Measurements from ENCODE around the gene ANKRD63.

Gene ANKRD63

DNA sequence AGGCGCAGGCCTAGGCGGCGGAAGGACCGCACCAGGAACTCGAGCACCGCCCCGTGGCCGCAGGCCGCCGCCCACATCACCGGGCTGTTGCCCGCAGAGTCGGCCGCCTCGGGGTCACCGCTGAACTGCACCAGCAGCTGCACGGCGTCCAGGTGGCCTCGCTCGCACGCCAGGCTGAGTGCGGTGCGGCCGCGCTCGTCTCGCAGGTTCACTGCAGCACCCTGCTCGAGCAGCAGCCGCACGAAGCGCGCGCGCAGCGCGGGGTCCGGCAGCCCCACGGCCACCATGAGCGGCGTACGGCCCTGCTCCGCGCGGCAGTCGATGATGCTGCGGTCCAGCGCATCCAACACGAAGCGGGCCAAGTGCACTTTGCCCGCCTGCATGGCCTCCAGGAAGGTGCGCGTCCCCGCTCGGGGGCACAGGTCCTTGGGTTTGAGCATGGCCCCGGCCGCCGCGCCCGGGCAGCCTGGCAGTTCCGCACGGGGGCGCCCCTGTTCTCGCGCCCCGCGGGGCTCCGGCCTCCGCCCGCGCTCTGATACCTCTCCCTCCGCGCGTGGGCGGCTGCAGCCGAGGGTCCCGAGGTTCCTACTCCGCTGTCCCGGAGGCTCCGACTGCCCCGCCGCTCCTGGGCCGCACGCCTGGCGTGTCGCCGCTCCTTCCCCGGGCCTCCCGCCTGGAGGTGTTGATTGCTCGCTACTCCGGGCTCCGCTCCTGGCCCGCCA lies 556 bp downstream of the ANKRD63 start:
- TF ChIP-seq, protein P1, sequence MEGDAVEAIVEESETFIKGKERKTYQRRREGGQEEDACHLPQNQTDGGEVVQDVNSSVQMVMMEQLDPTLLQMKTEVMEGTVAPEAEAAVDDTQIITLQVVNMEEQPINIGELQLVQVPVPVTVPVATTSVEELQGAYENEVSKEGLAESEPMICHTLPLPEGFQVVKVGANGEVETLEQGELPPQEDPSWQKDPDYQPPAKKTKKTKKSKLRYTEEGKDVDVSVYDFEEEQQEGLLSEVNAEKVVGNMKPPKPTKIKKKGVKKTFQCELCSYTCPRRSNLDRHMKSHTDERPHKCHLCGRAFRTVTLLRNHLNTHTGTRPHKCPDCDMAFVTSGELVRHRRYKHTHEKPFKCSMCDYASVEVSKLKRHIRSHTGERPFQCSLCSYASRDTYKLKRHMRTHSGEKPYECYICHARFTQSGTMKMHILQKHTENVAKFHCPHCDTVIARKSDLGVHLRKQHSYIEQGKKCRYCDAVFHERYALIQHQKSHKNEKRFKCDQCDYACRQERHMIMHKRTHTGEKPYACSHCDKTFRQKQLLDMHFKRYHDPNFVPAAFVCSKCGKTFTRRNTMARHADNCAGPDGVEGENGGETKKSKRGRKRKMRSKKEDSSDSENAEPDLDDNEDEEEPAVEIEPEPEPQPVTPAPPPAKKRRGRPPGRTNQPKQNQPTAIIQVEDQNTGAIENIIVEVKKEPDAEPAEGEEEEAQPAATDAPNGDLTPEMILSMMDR (conservative IDR thresholded peaks at IDR 0.05): peak; percentile 79
- H3K27ac ChIP-seq: peak overlapping the region; percentile 82

DNA sequence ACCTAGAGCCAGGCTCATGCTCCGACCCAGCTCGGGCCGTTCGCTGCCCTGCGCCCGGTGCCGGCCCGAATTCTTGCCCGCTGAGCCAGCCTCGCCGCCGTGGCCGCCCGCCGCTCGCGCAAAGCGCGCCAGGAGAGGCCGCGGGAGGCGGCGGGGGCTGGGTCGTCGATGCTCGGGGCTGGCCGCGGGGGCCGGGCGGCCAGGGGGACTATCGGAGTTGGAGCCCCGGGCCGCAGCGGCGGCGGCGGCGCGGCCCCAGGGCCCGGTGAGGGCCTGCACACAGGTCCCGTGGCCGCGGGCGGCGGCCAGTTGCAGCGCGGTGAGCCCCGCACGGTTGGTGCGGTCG lies 1.1 kb downstream of the ANKRD63 start:
- peak overlapping the region; percentile 82 for H3K27ac ChIP-seq
- TF ChIP-seq, protein P1 (conservative IDR thresholded peaks at IDR 0.05): no peak

DNA sequence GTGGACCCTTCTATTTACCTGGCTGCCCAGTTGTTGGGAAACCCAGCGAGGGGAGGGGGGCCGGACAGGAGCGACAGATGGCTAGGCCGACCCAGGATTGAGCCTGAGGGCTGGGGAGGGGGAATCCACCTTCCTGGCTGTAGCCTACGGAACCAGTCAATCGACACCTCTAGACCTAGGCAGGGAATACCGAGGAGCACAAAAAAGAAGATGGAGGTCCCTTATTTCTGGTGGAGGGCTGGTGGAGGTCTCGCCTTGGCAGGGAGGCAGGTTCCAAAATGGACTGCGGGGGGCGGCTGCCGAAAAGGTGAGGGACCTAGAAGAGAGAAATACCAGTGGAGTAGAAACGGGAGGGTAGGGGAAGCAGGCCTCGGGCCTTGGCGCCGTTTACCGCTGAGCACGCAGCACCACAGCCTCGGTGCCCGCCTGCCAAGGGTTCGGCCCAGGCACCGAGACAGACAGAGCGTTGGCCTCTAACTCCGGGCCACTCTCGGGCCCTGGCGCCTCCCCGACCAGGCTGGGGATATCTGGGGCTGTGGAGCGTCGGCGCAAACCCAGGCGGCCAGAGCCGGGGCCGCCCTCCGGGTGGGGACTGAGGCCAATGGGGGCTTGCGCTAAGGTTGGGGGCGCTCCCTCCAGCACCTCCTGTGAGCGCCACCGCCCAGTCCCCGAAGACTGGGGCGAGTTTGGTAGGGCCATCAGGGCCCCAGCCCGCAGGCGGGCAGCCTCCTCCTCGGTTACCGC lies 1.6 kb downstream of the ANKRD63 start:
- TF ChIP-seq, protein P1 (conservative IDR thresholded peaks at IDR 0.05): no peak
- peak overlapping the region; percentile 82 for H3K27ac ChIP-seq

DNA sequence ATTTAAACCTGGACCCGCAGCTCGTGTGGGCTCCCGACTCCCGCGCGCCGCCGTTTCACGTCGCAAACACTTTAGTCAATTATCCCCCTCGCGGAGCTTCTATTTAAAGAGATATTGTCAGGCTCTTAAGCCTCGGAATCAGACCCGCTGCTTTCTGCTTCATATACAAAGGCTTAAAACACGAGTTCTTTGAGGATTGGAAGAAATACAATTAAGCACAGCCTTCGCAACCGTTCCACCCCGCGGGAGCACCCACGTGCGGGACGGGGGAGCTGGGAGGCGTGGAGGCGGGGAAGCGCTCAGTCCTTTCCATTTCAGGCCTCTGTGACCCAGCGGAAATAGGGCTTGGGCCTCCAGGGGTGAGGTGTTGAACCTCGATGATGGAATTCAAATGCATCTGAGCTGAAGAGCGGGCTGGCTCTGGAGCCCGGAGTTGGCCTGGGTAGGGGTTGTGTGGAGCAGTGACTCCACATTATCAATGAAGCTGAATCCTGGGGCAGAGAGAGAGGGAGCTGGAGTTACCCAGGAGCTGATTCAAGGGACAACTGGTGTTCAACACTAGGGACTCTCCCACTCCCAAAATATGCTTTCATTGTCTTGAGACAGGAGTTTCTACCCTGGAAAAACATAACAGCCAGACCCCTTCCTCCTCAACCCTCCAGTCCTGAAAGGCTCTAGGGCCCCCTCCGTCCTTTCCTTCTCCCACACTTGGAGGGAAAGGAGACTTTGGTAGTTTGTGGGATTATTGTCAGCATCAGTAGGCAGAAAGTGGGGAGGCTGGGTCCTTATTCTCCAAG lies 2.4 kb downstream of the ANKRD63 start:
- TF ChIP-seq, protein P1 (conservative IDR thresholded peaks at IDR 0.05): no peak
- no peak overlapping the region for H3K27ac ChIP-seq

DNA sequence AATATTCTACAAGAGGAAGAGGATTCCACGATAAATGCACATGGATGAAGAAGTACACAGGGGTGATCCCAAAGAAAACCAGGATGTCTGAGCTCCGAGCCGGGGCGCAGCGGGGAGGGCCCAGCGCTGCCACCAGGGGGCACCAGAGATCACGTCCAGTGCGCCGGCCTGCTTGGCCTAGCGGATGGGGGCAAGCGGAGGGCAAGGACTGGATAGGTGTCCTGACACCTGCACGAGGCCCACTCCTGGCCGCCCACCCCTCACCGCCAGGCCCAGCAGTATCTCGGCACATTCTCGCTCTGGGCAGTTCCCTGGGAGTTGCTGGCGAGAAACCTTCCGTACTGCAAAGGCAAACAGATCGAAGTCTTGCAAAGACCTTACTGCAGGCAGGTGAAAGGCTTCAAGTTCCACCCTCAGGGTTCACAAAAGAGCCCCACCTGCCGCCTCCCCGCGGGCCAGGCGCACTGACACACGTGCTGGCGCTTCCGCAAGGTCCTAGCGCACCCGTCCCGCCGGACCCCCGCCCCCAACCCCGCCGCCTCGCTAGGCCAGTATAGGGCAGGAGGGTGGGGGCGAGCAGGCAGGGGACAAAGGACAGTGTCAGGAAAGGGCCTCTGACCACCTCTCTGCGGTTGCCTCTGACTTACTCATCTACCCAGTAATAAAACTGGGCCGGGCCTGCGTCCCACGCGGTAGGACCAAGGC lies 3.3 kb downstream of the ANKRD63 start:
- TF ChIP-seq, protein P1 (conservative IDR thresholded peaks at IDR 0.05): peak; percentile 94
- H3K27ac ChIP-seq: no peak overlapping the region

DNA sequence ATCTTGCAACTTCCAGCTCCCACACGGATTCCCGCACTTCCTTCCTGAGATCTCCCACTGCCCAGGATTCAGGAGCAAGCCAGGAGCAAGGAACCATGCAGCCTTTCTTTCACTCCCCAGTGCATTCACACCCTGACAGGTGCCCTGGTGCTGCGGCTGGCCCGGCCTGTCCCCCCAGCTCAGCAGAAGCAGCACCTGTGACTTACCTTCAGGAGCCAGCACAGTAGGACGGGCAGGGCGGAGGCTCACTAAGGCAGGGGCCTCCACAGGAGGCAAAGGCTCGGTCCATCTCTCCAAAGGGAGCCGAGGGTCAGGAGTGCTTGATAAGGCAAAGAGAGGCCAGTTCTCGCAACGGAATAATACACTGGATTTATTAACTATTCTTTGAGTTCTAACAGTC lies 4.8 kb downstream of the ANKRD63 start:
- H3K27ac ChIP-seq: no peak overlapping the region
- TF ChIP-seq, protein P1 (conservative IDR thresholded peaks at IDR 0.05): no peak

Measured in VCaP (cell line).